ENCODE results near the gene TMEM208. TPM values are rescaled to one million over a fixed set of nuclear protein-coding genes. Genes with fewer than 3 reads are reported as not detected.

The TMEM208 gene
- polyA plus RNA-seq, 1 of the 3 experiments (the other 2 are of a cell fraction), result 98.2 TPM

DNA sequence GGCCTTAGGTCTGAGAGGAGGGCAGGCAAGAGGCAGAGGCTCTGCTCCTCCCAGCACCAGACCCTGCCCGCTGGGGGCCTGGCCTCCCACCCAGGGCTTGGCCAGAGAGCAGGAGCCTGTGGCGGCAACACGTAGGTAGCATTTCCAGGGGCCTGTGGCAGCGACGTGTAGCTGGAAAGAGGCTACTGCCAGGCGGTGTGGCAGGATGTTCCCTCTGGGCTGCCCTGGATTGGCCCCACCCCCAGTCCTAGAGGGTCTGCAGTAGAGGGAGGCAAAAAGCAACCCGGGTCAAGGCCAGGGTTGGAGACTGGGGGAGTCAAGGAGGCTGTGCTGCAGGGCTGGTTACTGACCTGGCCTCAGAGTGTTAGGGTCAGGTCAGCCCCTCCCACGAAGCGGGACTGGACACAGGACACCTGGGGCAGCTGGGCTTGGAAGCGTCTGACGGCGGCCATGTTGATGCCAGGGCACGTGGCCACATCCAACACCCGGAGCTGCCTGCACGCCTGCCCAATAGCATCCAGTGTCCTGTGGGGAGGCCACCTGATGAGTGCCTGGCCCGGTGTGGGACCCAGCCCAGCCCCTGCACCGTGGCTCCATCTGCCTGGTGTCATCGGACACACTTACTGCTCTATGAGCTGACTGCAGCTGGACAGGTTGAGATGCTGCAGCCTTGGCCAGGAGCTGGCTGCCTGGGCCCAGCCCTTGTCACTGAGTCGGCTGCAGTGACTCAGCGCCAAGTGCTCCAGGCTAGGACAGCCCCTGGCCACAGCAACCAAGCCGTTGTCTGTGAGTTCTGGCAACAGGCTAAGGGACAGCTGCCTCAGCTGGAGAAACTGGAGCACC, 19.5 kb upstream of the TMEM208 start:
- peak overlapping the region in 1 of 2 experiments; percentile 30; a peak in 1 of 4 replicates for H3K27ac ChIP-seq (ENCODE audit: low read depth in 2 of 2, low read length in 1 of 2)
- POLR2A ChIA-PET, result interaction anchor here (1.0 to 4.0 kb wide), 5 partner anchors 8 to 20 kb away, joined by 4 to 21 read pairs (median 7); partner anchors contain the start of gene TMEM208
- H3K4me1 ChIP-seq (ENCODE audit: control insufficient read depth in 1 of 2, insufficient read depth in 2 of 2, low read depth in 1 of 2, low read length in 1 of 2), result peaks cover 8 to 11% of the 10 kb centered on the region in 2 experiments; a peak in 2 of 4 replicates
- DNase-seq, result peak; percentile 52
- no peaks in the 10 kb centered on the region for H3K27me3 ChIP-seq (ENCODE audit: insufficient read depth)
- H3K4me3 ChIP-seq (ENCODE audit: low read depth in 2 of 2, low read length in 1 of 2), result no peak overlapping the region
- CTCF ChIA-PET, result interaction anchor here (0.6 to 1.4 kb wide), 5 partner anchors 11 to 190 kb away, joined by 3 to 5 read pairs (median 3); partner anchors contain the start of gene TMEM208
- H3K4me2 ChIP-seq, result no peak overlapping the region
- H3F3A ChIP-seq (replicated peaks; ENCODE audit: insufficient read depth), result peaks cover 4% of the 10 kb centered on the region
- 57% methylated on average over 7 of the region's 21 CpGs for WGBS (ENCODE audit: low lambda C conversion rate)
- no peaks in the 10 kb centered on the region for H3K9me2 ChIP-seq
- TF ChIP-seq CHD2 (IDR thresholded peaks at IDR 0.05; ENCODE audit: low read length, partially characterized antibody), result no peak
- TF ChIP-seq, protein P1, sequence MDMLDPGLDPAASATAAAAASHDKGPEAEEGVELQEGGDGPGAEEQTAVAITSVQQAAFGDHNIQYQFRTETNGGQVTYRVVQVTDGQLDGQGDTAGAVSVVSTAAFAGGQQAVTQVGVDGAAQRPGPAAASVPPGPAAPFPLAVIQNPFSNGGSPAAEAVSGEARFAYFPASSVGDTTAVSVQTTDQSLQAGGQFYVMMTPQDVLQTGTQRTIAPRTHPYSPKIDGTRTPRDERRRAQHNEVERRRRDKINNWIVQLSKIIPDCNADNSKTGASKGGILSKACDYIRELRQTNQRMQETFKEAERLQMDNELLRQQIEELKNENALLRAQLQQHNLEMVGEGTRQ (IDR thresholded peaks at IDR 0.05; ENCODE audit: borderline replicate concordance, low read depth, low read length), result no peak
- TF ChIP-seq, protein P2, sequence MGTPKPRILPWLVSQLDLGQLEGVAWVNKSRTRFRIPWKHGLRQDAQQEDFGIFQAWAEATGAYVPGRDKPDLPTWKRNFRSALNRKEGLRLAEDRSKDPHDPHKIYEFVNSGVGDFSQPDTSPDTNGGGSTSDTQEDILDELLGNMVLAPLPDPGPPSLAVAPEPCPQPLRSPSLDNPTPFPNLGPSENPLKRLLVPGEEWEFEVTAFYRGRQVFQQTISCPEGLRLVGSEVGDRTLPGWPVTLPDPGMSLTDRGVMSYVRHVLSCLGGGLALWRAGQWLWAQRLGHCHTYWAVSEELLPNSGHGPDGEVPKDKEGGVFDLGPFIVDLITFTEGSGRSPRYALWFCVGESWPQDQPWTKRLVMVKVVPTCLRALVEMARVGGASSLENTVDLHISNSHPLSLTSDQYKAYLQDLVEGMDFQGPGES (IDR thresholded peaks at IDR 0.05; ENCODE audit: low read depth, low read length), result no peak
- TF ChIP-seq FOXM1 (IDR thresholded peaks at IDR 0.05; ENCODE audit: low read depth), result no peak
- TF ChIP-seq, protein P3, sequence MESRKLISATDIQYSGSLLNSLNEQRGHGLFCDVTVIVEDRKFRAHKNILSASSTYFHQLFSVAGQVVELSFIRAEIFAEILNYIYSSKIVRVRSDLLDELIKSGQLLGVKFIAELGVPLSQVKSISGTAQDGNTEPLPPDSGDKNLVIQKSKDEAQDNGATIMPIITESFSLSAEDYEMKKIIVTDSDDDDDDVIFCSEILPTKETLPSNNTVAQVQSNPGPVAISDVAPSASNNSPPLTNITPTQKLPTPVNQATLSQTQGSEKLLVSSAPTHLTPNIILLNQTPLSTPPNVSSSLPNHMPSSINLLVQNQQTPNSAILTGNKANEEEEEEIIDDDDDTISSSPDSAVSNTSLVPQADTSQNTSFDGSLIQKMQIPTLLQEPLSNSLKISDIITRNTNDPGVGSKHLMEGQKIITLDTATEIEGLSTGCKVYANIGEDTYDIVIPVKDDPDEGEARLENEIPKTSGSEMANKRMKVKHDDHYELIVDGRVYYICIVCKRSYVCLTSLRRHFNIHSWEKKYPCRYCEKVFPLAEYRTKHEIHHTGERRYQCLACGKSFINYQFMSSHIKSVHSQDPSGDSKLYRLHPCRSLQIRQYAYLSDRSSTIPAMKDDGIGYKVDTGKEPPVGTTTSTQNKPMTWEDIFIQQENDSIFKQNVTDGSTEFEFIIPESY (IDR thresholded peaks at IDR 0.05; ENCODE audit: borderline replicate concordance, low read depth), result no peak
- no peak for TF ChIP-seq RCOR1 (IDR thresholded peaks at IDR 0.05; ENCODE audit: low read length)
- no peak for TF ChIP-seq YY1 (IDR thresholded peaks at IDR 0.05; ENCODE audit: low read depth)
- TF ChIP-seq TCF12 (IDR thresholded peaks at IDR 0.05), result no peak
- no peak overlapping the region for H2AFZ ChIP-seq (ENCODE audit: low read depth)
- no peaks in the 10 kb centered on the region for H4K20me1 ChIP-seq (ENCODE audit: insufficient read depth)
- H3K79me2 ChIP-seq (ENCODE audit: insufficient read depth), result no peaks in the 10 kb centered on the region
- H3K36me3 ChIP-seq (replicated peaks in 1 of 2; ENCODE audit: control insufficient read depth in 1 of 2, insufficient read depth in 2 of 2, low read length in 1 of 2), result peaks cover 0 to 17% of the 10 kb centered on the region in 2 experiments
- no peak overlapping the region for H3K9ac ChIP-seq
- H3K9me3 ChIP-seq, result no peaks in the 10 kb centered on the region

DNA sequence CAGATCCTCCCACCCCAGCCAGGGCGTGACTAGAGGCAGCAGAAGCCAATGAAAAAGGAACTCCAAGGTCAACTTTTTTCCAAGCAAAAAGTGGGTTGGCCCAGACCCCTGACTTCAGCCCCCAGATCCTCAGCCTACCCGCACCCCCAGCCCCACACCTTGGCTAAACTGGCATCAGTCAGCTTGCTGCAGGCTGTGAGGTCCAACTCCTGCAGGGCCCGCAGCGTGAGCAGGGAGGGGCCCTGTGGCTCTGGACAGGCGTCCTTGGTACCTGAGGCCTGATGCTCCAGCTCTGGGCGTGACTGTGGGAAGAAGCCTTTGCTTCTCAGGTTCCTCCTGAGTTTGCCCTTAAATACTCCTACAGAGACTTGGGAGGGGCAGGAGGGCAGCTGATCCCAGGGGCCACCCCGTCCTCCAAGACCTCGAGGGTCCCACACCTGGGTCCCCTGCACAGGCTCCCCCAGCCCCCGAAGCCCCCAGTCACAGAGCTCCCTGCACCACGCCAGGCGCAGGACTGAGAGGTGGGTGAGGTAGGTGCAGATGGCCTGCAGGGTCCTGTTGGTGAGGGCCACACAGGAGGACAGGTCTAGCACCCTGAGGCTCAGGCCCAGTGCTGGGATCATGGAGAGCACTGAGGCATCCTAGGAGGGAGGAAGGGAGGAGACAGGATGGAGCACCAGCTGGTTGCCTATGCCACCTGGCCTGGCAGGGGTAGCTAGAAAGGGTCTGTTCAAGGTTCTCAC, 18.6 kb upstream of the TMEM208 start:
- Histone ChIP-seq H3F3A (replicated peaks; ENCODE audit: insufficient read depth) (peaks cover 4% of the 10 kb centered on the region), H3K4me1 (ENCODE audit: control insufficient read depth in 1 of 2, insufficient read depth in 2 of 2, low read depth in 1 of 2, low read length in 1 of 2) (peaks cover 8 to 11% of the 10 kb centered on the region in 2 experiments; a peak in 2 of 4 replicates), H4K20me1 (ENCODE audit: insufficient read depth) (no peaks in the 10 kb centered on the region), H2AFZ (ENCODE audit: low read depth) (no peak overlapping the region), H3K9ac (no peak overlapping the region), H3K79me2 (ENCODE audit: insufficient read depth) (no peaks in the 10 kb centered on the region), H3K4me2 (no peak overlapping the region), H3K27ac (ENCODE audit: low read depth in 2 of 2, low read length in 1 of 2) (peak overlapping the region in 1 of 2 experiments; percentile 30; a peak in 1 of 4 replicates), H3K4me3 (ENCODE audit: low read depth in 2 of 2, low read length in 1 of 2) (no peak overlapping the region), H3K9me2 (no peaks in the 10 kb centered on the region), H3K36me3 (replicated peaks in 1 of 2; ENCODE audit: control insufficient read depth in 1 of 2, insufficient read depth in 2 of 2, low read length in 1 of 2) (peaks cover 0 to 9% of the 10 kb centered on the region in 2 experiments), H3K9me3 (no peaks in the 10 kb centered on the region), H3K27me3 (ENCODE audit: insufficient read depth) (no peaks in the 10 kb centered on the region)
- ChIA-PET POLR2A (interaction anchor here (1.0 to 4.0 kb wide), 5 partner anchors 9 to 19 kb away, joined by 4 to 21 read pairs (median 8); partner anchors contain the start of gene TMEM208), CTCF (interaction anchor here (0.6 to 1.4 kb wide), 6 partner anchors 10 to 190 kb away, joined by 3 to 5 read pairs (median 4); partner anchors contain the start of gene TMEM208)
- WGBS (ENCODE audit: low lambda C conversion rate), result 100% methylated on average over 5 of the region's 11 CpGs
- DNase-seq, result no peak
- TF ChIP-seq, protein P4, sequence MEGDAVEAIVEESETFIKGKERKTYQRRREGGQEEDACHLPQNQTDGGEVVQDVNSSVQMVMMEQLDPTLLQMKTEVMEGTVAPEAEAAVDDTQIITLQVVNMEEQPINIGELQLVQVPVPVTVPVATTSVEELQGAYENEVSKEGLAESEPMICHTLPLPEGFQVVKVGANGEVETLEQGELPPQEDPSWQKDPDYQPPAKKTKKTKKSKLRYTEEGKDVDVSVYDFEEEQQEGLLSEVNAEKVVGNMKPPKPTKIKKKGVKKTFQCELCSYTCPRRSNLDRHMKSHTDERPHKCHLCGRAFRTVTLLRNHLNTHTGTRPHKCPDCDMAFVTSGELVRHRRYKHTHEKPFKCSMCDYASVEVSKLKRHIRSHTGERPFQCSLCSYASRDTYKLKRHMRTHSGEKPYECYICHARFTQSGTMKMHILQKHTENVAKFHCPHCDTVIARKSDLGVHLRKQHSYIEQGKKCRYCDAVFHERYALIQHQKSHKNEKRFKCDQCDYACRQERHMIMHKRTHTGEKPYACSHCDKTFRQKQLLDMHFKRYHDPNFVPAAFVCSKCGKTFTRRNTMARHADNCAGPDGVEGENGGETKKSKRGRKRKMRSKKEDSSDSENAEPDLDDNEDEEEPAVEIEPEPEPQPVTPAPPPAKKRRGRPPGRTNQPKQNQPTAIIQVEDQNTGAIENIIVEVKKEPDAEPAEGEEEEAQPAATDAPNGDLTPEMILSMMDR (IDR thresholded peaks at IDR 0.05), result no peak
- no peak for TF ChIP-seq TAF1 (IDR thresholded peaks at IDR 0.05; ENCODE audit: borderline replicate concordance, low read depth, low read length)
- TF ChIP-seq, protein P1 (IDR thresholded peaks at IDR 0.05; ENCODE audit: borderline replicate concordance, low read depth, low read length), result no peak
- TF ChIP-seq, protein P3 (IDR thresholded peaks at IDR 0.05; ENCODE audit: borderline replicate concordance, low read depth), result no peak

Measured in SK-N-SH (cell line).